ENCODE data around the gene CFAP299. TPM values are rescaled to one million over a fixed set of nuclear protein-coding genes. Genes with fewer than 3 reads are reported as not detected.

CFAP299 gene
- total RNA-seq, 2 donors from 2014 or later, result not detected

GRCh38 chr4:80294206-80294605, 41.3 kb upstream of the CFAP299 start:
- peaks cover 5% of the 10 kb centered on the region for H3K9me3 Mint-ChIP-seq
- H3K4me1 ChIP-seq (ENCODE audit: control insufficient read depth, insufficient read depth, low read length), result no peaks in the 10 kb centered on the region
- 90 to 100% methylated on average over 1 to 2 of the region's 2 CpGs for WGBS, 2 experiments (ENCODE audit: insufficient coverage in 1 of 2, insufficient read length in 1 of 2)
- H3K9me3 ChIP-seq (ENCODE audit: control insufficient read depth, low read length), result no peaks in the 10 kb centered on the region
- no peak overlapping the region for H3K27ac ChIP-seq (ENCODE audit: low read depth, low read length)
- no peaks in the 10 kb centered on the region for H3K36me3 Mint-ChIP-seq (ENCODE audit: low read depth)
- H3K4me3 ChIP-seq (ENCODE audit: low read length), result no peak overlapping the region
- H3K36me3 ChIP-seq (ENCODE audit: control insufficient read depth, insufficient read depth, low read length), result no peaks in the 10 kb centered on the region
- no peak overlapping the region for H3K27ac Mint-ChIP-seq
- H3K27me3 Mint-ChIP-seq (ENCODE audit: insufficient read depth), result peaks cover 18% of the 10 kb centered on the region
- H3K4me3 Mint-ChIP-seq, result no peak overlapping the region
- TF ChIP-seq CTCF (conservative IDR thresholded peaks at IDR 0.05), result no peak
- DNase-seq, result no peak
- no peak overlapping the region for H3K9ac ChIP-seq (ENCODE audit: extremely low read depth, low read length, poor library complexity, severe bottlenecking)
- H3K4me1 Mint-ChIP-seq, result peaks cover 3% of the 10 kb centered on the region
- H3K27me3 ChIP-seq (ENCODE audit: control insufficient read depth, insufficient read depth, low read length, poor library complexity, severe bottlenecking), result no peaks in the 10 kb centered on the region

- no peak for TF ChIP-seq CTCF (conservative IDR thresholded peaks at IDR 0.05)
- H3K9me3 ChIP-seq (ENCODE audit: control insufficient read depth, low read length), result no peaks in the 10 kb centered on the region
- H3K36me3 ChIP-seq (ENCODE audit: control insufficient read depth, insufficient read depth, low read length), result no peaks in the 10 kb centered on the region
- H3K9ac ChIP-seq (ENCODE audit: extremely low read depth, low read length, poor library complexity, severe bottlenecking), result no peak overlapping the region
- no peaks in the 10 kb centered on the region for H3K36me3 Mint-ChIP-seq (ENCODE audit: low read depth)
- no peak for DNase-seq
- H3K27me3 Mint-ChIP-seq (ENCODE audit: insufficient read depth), result peaks cover 21% of the 10 kb centered on the region
- H3K4me3 Mint-ChIP-seq, result no peak overlapping the region
- H3K27me3 ChIP-seq (ENCODE audit: control insufficient read depth, insufficient read depth, low read length, poor library complexity, severe bottlenecking), result no peaks in the 10 kb centered on the region
- H3K27ac ChIP-seq (ENCODE audit: low read depth, low read length), result no peak overlapping the region
- H3K4me3 ChIP-seq (ENCODE audit: low read length), result no peak overlapping the region
- peaks cover 5% of the 10 kb centered on the region for H3K9me3 Mint-ChIP-seq
- no peak overlapping the region for H3K27ac Mint-ChIP-seq
- 95% methylated on average over 3 of the region's 3 CpGs; no CpG with 5 or more reads in 1 of the 2 experiments for WGBS, 2 experiments (ENCODE audit: insufficient coverage in 1 of 2, insufficient read length in 1 of 2)
- H3K4me1 ChIP-seq (ENCODE audit: control insufficient read depth, insufficient read depth, low read length), result no peaks in the 10 kb centered on the region
- H3K4me1 Mint-ChIP-seq, result peaks cover 3% of the 10 kb centered on the region
These were observed 40.2 kb upstream of the CFAP299 start for GRCh38 chr4:80295336-80295735.

GRCh38 chr4:80295826-80296225, 39.7 kb upstream of the CFAP299 start:
- H3K4me1 Mint-ChIP-seq, result peaks cover 3% of the 10 kb centered on the region
- no peak overlapping the region for H3K4me3 Mint-ChIP-seq
- no peak overlapping the region for H3K27ac ChIP-seq (ENCODE audit: low read depth, low read length)
- H3K36me3 Mint-ChIP-seq (ENCODE audit: low read depth), result no peaks in the 10 kb centered on the region
- no peaks in the 10 kb centered on the region for H3K36me3 ChIP-seq (ENCODE audit: control insufficient read depth, insufficient read depth, low read length)
- 88 to 98% methylated on average over 4 to 5 of the region's 5 CpGs for WGBS, 2 experiments (ENCODE audit: insufficient coverage in 1 of 2, insufficient read length in 1 of 2)
- no peaks in the 10 kb centered on the region for H3K4me1 ChIP-seq (ENCODE audit: control insufficient read depth, insufficient read depth, low read length)
- DNase-seq, result no peak
- no peak overlapping the region for H3K4me3 ChIP-seq (ENCODE audit: low read length)
- H3K27me3 Mint-ChIP-seq (ENCODE audit: insufficient read depth), result peaks cover 22% of the 10 kb centered on the region
- no peak for TF ChIP-seq CTCF (conservative IDR thresholded peaks at IDR 0.05)
- peaks cover 3% of the 10 kb centered on the region for H3K9me3 Mint-ChIP-seq
- H3K27me3 ChIP-seq (ENCODE audit: control insufficient read depth, insufficient read depth, low read length, poor library complexity, severe bottlenecking), result no peaks in the 10 kb centered on the region
- no peak overlapping the region for H3K27ac Mint-ChIP-seq
- no peak overlapping the region for H3K9ac ChIP-seq (ENCODE audit: extremely low read depth, low read length, poor library complexity, severe bottlenecking)
- H3K9me3 ChIP-seq (ENCODE audit: control insufficient read depth, low read length), result no peaks in the 10 kb centered on the region

All from endodermal cell (in vitro differentiated cells).